Adipocyte (in vitro differentiated cells): ENCODE results near the gene LARGE2.

Experiments
- DNase-seq: peaks from one replicate; pipeline ENCODE4 v3.0.0-alpha.2; 2015; ENCODE audit warnings: low read depth
- H3K27me3 ChIP-seq: replicated peaks from 2 replicates; pipeline ENCODE4 v1.7.0; 2013; ENCODE audit warnings: mild to moderate bottlenecking, low read length, moderate library complexity; ENCODE audit not compliant: control insufficient read depth, insufficient read depth
- H3K36me3 ChIP-seq: 2 replicates; pipeline ENCODE4 v1.7.0; 2013; ENCODE audit warnings: low read length, mild to moderate bottlenecking, moderate library complexity; ENCODE audit not compliant: control insufficient read depth, insufficient read depth, severe bottlenecking
- H3K4me1 ChIP-seq: 2 replicates; pipeline ENCODE4 v1.7.0; 2013; ENCODE audit warnings: mild to moderate bottlenecking, low read length, moderate library complexity; ENCODE audit not compliant: control insufficient read depth, insufficient read depth
- H3K4me3 ChIP-seq: 2 replicates; pipeline ENCODE4 v1.7.0; 2013; ENCODE audit warnings: mild to moderate bottlenecking, low read length, moderate library complexity
- H3K9ac ChIP-seq: 2 replicates; pipeline ENCODE4 v1.7.0; 2013; ENCODE audit warnings: mild to moderate bottlenecking, low read length, moderate library complexity
- H3K9me3 ChIP-seq: 2 replicates; pipeline ENCODE4 v1.7.0; 2013; ENCODE audit warnings: mild to moderate bottlenecking, low read length, moderate library complexity; ENCODE audit not compliant: control insufficient read depth

LARGE2 gene

DNA sequence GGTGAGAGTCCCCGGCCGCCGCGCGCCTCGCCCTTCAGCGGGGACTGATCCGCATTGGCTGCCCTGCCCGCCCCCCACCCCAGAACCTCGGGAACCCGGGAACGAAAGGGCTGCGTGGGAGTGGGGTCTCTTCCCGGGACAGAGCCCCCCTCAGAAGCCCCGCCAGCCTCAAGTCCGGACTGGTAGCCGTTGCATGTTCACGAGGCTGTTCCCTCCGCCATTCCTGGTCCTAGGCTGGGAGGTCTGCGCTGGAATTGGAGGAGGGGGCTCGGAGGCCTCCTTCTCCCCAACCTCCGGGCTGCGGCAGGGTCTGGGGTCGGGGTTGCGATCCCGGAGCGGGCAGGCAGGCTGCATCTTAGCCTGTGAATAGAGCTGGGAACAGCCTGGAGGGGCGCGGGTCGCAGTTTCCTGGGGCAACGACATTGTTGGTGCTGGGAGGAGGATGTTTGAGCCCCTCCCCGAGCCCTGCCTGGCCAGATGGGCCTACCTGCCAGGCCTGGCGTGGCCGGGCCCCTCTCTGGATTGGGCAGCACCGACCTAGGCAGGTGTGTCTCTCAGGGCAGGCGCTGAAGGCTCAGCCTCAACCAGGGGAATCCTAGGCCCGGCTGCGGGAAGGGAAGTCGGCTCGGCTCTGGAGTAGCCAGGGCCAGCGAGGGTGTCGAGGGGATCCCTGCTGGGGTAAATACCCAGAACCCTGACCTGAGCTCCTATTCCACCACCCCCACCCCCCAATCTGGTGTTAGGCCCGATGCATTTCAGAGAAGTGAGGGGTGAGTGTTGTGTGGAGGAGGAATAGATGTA, 36.3 kb upstream of the LARGE2 start:
- H3K9me3 ChIP-seq: no peaks in the 10 kb centered on the region
- H3K4me3 ChIP-seq: peak overlapping the region; percentile 64
- H3K36me3 ChIP-seq: peaks cover 19% of the 10 kb centered on the region
- H3K9ac ChIP-seq: no peak overlapping the region
- peaks cover 2% of the 10 kb centered on the region for H3K4me1 ChIP-seq
- peaks cover 4% of the 10 kb centered on the region for H3K27me3 ChIP-seq
- no peak for DNase-seq

DNA sequence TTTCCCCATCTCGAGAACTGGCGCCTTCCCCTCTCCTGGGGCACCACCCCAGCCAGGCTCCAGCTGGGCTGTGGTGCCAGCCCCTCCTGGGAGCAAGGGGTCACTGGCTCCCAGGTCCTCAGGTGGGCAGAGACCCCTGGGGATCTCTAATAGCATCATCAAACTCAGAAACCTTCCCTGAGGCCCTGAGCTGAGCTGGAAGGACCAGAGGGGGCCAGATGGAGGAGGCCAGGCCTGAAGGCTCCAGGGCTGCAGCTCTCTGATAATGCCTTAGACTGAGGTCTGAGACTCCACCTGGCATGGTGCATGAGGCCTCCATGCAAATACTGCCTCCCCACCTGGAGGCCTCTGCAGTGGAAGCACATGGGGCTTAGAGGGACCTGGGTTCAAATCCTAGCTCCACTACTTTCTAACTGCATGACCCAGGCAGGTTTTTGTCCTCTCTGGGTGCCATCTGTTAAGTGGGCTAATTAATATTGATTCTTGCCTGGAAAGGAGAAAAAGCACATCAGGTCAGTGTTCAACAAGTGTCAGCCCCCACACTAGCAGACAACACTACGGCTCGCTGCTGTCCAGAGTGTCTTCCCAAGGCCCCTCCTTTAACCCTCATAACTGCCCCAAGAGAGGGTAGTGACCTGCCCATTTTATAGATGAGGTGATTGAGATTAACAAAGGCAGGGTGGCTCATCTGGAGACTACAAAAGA, 35.5 kb upstream of the LARGE2 start:
- Histone ChIP-seq H3K4me3 (no peak overlapping the region), H3K9ac (no peak overlapping the region), H3K36me3 (peaks cover 11% of the 10 kb centered on the region), H3K9me3 (no peaks in the 10 kb centered on the region), H3K4me1 (no peaks in the 10 kb centered on the region), H3K27me3 (peaks cover 4% of the 10 kb centered on the region)
- no peak for DNase-seq

GRCh38 chr11:45887587-45887986, 34.9 kb upstream of the LARGE2 start:
- H3K9me3 ChIP-seq: no peaks in the 10 kb centered on the region
- no peak overlapping the region for H3K9ac ChIP-seq
- peaks cover 4% of the 10 kb centered on the region for H3K27me3 ChIP-seq
- H3K4me3 ChIP-seq: no peak overlapping the region
- peaks cover 1% of the 10 kb centered on the region for H3K4me1 ChIP-seq
- DNase-seq: no peak
- peaks cover 5% of the 10 kb centered on the region for H3K36me3 ChIP-seq

- H3K4me3 ChIP-seq: no peak overlapping the region
- DNase-seq: no peak
- no peaks in the 10 kb centered on the region for H3K9me3 ChIP-seq
- no peak overlapping the region for H3K9ac ChIP-seq
- H3K27me3 ChIP-seq: peaks cover 13% of the 10 kb centered on the region
- H3K36me3 ChIP-seq: no peaks in the 10 kb centered on the region
- peaks cover 9% of the 10 kb centered on the region for H3K4me1 ChIP-seq
These were observed 32.9 kb upstream of the LARGE2 start for GRCh38 chr11:45889555-45889954.

DNA sequence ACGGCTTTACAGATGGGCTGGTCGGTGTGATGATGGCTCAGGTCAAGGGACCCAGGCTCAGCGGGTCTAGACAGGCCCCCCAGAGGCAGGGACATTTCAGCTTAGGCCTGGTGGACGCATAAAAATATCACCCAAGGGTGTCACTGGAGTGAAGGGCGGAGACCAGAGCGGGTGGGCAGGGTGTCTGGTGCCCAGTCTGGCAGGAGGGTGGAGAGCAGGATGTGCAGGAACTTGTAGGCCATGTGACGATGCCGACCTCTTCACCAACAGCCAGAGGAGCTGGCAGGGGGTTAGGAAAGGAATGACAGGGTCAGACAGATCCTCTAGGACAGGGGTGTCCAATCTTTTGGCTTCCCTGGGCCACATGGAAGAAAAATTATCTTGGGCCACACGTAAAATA, 32.5 kb upstream of the LARGE2 start:
- H3K4me3 ChIP-seq: no peak overlapping the region
- peaks cover 9% of the 10 kb centered on the region for H3K4me1 ChIP-seq
- no peaks in the 10 kb centered on the region for H3K36me3 ChIP-seq
- no peaks in the 10 kb centered on the region for H3K9me3 ChIP-seq
- H3K27me3 ChIP-seq: peaks cover 12% of the 10 kb centered on the region
- no peak overlapping the region for H3K9ac ChIP-seq
- DNase-seq: no peak

- Histone ChIP-seq H3K27me3 (peaks cover 11% of the 10 kb centered on the region), H3K9me3 (no peaks in the 10 kb centered on the region), H3K9ac (no peak overlapping the region), H3K4me1 (peaks cover 9% of the 10 kb centered on the region), H3K36me3 (no peaks in the 10 kb centered on the region), H3K4me3 (no peak overlapping the region)
- no peak for DNase-seq
These were observed 31.4 kb upstream of the LARGE2 start for GRCh38 chr11:45890886-45891550.

GRCh38 chr11:45892856-45893255, 29.6 kb upstream of the LARGE2 start:
- H3K36me3 ChIP-seq: no peaks in the 10 kb centered on the region
- H3K4me3 ChIP-seq: no peak overlapping the region
- H3K4me1 ChIP-seq: peaks cover 9% of the 10 kb centered on the region
- no peak for DNase-seq
- H3K9ac ChIP-seq: no peak overlapping the region
- H3K9me3 ChIP-seq: no peaks in the 10 kb centered on the region
- peaks cover 23% of the 10 kb centered on the region for H3K27me3 ChIP-seq

DNA sequence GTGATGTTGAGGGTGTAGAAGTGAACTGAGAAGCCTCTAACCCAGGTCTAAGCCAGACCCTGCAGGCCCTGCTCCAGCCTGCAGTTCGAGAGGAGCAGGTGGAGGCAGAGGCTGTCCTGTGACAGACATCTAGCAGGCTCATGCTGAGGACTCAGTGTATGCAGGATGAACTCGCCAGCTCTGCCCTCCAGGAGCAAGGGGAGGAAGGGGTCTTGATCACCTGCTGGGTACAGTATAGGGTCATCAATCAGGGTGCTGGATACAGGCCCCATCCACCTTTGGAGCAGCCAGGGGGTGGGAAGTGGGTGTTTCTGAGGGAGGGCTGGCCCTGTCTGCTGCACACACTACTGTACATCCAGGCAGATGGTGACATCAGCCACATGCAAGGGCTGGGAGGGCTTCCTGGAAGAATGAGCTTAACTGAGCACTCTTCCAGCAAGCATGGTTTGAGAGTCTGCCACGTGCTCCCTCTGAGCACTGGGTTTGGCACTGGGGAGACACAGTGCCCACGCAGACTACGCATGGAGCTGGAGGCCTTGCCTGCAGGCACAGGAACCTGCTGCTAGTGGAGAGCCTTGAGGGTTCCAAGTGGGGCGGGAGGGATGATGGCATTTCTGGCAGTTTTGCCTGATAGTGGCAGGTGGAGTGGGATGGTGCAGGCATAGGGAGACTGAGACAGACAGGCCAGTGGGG, 27.8 kb upstream of the LARGE2 start:
- no peaks in the 10 kb centered on the region for H3K36me3 ChIP-seq
- DNase-seq: no peak

GRCh38 chr11:45895553-45896259, 26.8 kb upstream of the LARGE2 start:
- Histone ChIP-seq H3K9me3 (no peaks in the 10 kb centered on the region), H3K36me3 (no peaks in the 10 kb centered on the region), H3K27me3 (peaks cover 25% of the 10 kb centered on the region), H3K4me1 (peaks cover 18% of the 10 kb centered on the region), H3K4me3 (no peak overlapping the region), H3K9ac (no peak overlapping the region)
- DNase-seq: no peak

More for the DNA sequence above, 27.8 kb upstream of the LARGE2 start:
- no peak overlapping the region for H3K4me3 ChIP-seq
- H3K4me1 ChIP-seq: peaks cover 14% of the 10 kb centered on the region
- peaks cover 25% of the 10 kb centered on the region for H3K27me3 ChIP-seq
- H3K9ac ChIP-seq: no peak overlapping the region
- H3K9me3 ChIP-seq: no peaks in the 10 kb centered on the region

- H3K4me1 ChIP-seq: peaks cover 20% of the 10 kb centered on the region
- H3K27me3 ChIP-seq: peaks cover 25% of the 10 kb centered on the region
- H3K4me3 ChIP-seq: no peak overlapping the region
- no peak overlapping the region for H3K9ac ChIP-seq
- no peaks in the 10 kb centered on the region for H3K9me3 ChIP-seq
- no peak for DNase-seq
- H3K36me3 ChIP-seq: no peaks in the 10 kb centered on the region
These were observed 26.0 kb upstream of the LARGE2 start for GRCh38 chr11:45896422-45896984.
